ENCODE data around the gene TAS2R19.

TAS2R19 gene

GRCh38 chr12:11026118-11026517 is 3.7 kb upstream of the TAS2R19 start:
- H3K9me3 ChIP-seq (ENCODE audit: control insufficient read depth, insufficient read depth, low read length): no peaks in the 10 kb centered on the region
- H3K4me1 ChIP-seq (ENCODE audit: insufficient read depth, low read length): no peaks in the 10 kb centered on the region
- H3K9ac ChIP-seq (ENCODE audit: low read depth, low read length): no peak overlapping the region
- no peaks in the 10 kb centered on the region for H3K36me3 ChIP-seq (ENCODE audit: insufficient read depth, low read length)

GRCh38 chr12:11023387-11023786 is 967 bp upstream of the TAS2R19 start:
- Histone ChIP-seq H3K9me3 (ENCODE audit: control insufficient read depth, insufficient read depth, low read length) (no peaks in the 10 kb centered on the region), H3K9ac (ENCODE audit: low read depth, low read length) (no peak overlapping the region), H3K36me3 (ENCODE audit: insufficient read depth, low read length) (no peaks in the 10 kb centered on the region), H3K4me1 (ENCODE audit: insufficient read depth, low read length) (no peaks in the 10 kb centered on the region)

GRCh38 chr12:11016937-11017336 is 5.5 kb downstream of the TAS2R19 start:
- no peaks in the 10 kb centered on the region for H3K4me1 ChIP-seq (ENCODE audit: insufficient read depth, low read length)
- no peaks in the 10 kb centered on the region for H3K9me3 ChIP-seq (ENCODE audit: control insufficient read depth, insufficient read depth, low read length)
- no peak overlapping the region for H3K9ac ChIP-seq (ENCODE audit: low read depth, low read length)
- H3K36me3 ChIP-seq (ENCODE audit: insufficient read depth, low read length): no peaks in the 10 kb centered on the region

GRCh38 chr12:11015775-11016430 is 6.5 kb downstream of the TAS2R19 start:
- no peaks in the 10 kb centered on the region for H3K9me3 ChIP-seq (ENCODE audit: control insufficient read depth, insufficient read depth, low read length)
- H3K4me1 ChIP-seq (ENCODE audit: insufficient read depth, low read length): no peaks in the 10 kb centered on the region
- no peaks in the 10 kb centered on the region for H3K36me3 ChIP-seq (ENCODE audit: insufficient read depth, low read length)
- no peak overlapping the region for H3K9ac ChIP-seq (ENCODE audit: low read depth, low read length)

- no peaks in the 10 kb centered on the region for H3K9me3 ChIP-seq (ENCODE audit: control insufficient read depth, insufficient read depth, low read length)
- H3K9ac ChIP-seq (ENCODE audit: low read depth, low read length): no peak overlapping the region
- no peaks in the 10 kb centered on the region for H3K36me3 ChIP-seq (ENCODE audit: insufficient read depth, low read length)
- no peaks in the 10 kb centered on the region for H3K4me1 ChIP-seq (ENCODE audit: insufficient read depth, low read length)
Measured at GRCh38 chr12:11014234-11014633, 8.2 kb downstream of the TAS2R19 start.

- H3K9ac ChIP-seq (ENCODE audit: low read depth, low read length): no peak overlapping the region
- H3K9me3 ChIP-seq (ENCODE audit: control insufficient read depth, insufficient read depth, low read length): no peaks in the 10 kb centered on the region
- no peaks in the 10 kb centered on the region for H3K4me1 ChIP-seq (ENCODE audit: insufficient read depth, low read length)
- no peaks in the 10 kb centered on the region for H3K36me3 ChIP-seq (ENCODE audit: insufficient read depth, low read length)
Measured at GRCh38 chr12:11007608-11008007, 14.8 kb downstream of the TAS2R19 start.

GRCh38 chr12:10998204-10998603 is 24.2 kb downstream of the TAS2R19 start, which contains the start of gene TAS2R20:
Gene TAS2R20, minus strand, starts transcription at chr12:10998304. Its CDS starts 429 bp downstream, at chr12:10997875.
- H3K9me3 ChIP-seq (ENCODE audit: control insufficient read depth, insufficient read depth, low read length): no peaks in the 10 kb centered on the region
- H3K36me3 ChIP-seq (ENCODE audit: insufficient read depth, low read length): no peaks in the 10 kb centered on the region
- H3K9ac ChIP-seq (ENCODE audit: low read depth, low read length): no peak within 1 kb of the TSS
- H3K4me1 ChIP-seq (ENCODE audit: insufficient read depth, low read length): no peaks in the 10 kb centered on the region

GRCh38 chr12:10994307-10994706 is 28.1 kb downstream of the TAS2R19 start:
- no peaks in the 10 kb centered on the region for H3K4me1 ChIP-seq (ENCODE audit: insufficient read depth, low read length)
- no peaks in the 10 kb centered on the region for H3K9me3 ChIP-seq (ENCODE audit: control insufficient read depth, insufficient read depth, low read length)

GRCh38 chr12:10989107-10989506 is 33.3 kb downstream of the TAS2R19 start:
- H3K9me3 ChIP-seq (ENCODE audit: control insufficient read depth, insufficient read depth, low read length): no peaks in the 10 kb centered on the region
- no peak overlapping the region for H3K9ac ChIP-seq (ENCODE audit: low read depth, low read length)
- H3K36me3 ChIP-seq (ENCODE audit: insufficient read depth, low read length): no peaks in the 10 kb centered on the region
- no peaks in the 10 kb centered on the region for H3K4me1 ChIP-seq (ENCODE audit: insufficient read depth, low read length)

More at GRCh38 chr12:10994307-10994706, 28.1 kb downstream of the TAS2R19 start:
- Histone ChIP-seq H3K36me3 (ENCODE audit: insufficient read depth, low read length) (no peaks in the 10 kb centered on the region), H3K9ac (ENCODE audit: low read depth, low read length) (no peak overlapping the region)

- Histone ChIP-seq H3K9me3 (ENCODE audit: control insufficient read depth, insufficient read depth, low read length) (no peaks in the 10 kb centered on the region), H3K4me1 (ENCODE audit: insufficient read depth, low read length) (no peaks in the 10 kb centered on the region), H3K9ac (ENCODE audit: low read depth, low read length) (no peak within 1 kb of the TSS), H3K36me3 (ENCODE audit: insufficient read depth, low read length) (no peaks in the 10 kb centered on the region)
Measured at GRCh38 chr12:10986812-10987211, 35.6 kb downstream of the TAS2R19 start, which contains the start of gene TAS2R50. Gene TAS2R50, minus strand, starts transcription at chr12:10986912. Its CDS starts 52 bp downstream, at chr12:10986860.

GRCh38 chr12:10982244-10982643 is 40.2 kb downstream of the TAS2R19 start:
- no peaks in the 10 kb centered on the region for H3K36me3 ChIP-seq (ENCODE audit: insufficient read depth, low read length)
- H3K4me1 ChIP-seq (ENCODE audit: insufficient read depth, low read length): no peaks in the 10 kb centered on the region
- H3K9ac ChIP-seq (ENCODE audit: low read depth, low read length): no peak overlapping the region
- H3K9me3 ChIP-seq (ENCODE audit: control insufficient read depth, insufficient read depth, low read length): no peaks in the 10 kb centered on the region

- H3K36me3 ChIP-seq (ENCODE audit: insufficient read depth, low read length): no peaks in the 10 kb centered on the region; the same call in 1 of the 2 replicates
- H3K9ac ChIP-seq (ENCODE audit: low read depth, low read length): no peak overlapping the region
- H3K9me3 ChIP-seq (ENCODE audit: control insufficient read depth, insufficient read depth, low read length): no peaks in the 10 kb centered on the region
- peaks cover 6% of the 10 kb centered on the region; the same call in 1 of the 2 replicates for H3K4me1 ChIP-seq (ENCODE audit: insufficient read depth, low read length)
Measured at GRCh38 chr12:10974965-10975364, 47.5 kb downstream of the TAS2R19 start.

All from ES-I3 (cell line).